HCT116 (cell line): Measurements from ENCODE around the gene KRT7. TPM values are rescaled to one million over a fixed set of nuclear protein-coding genes. Genes with fewer than 3 reads are reported as not detected.
A peak's percentile ranks its signal among the peaks of the same experiment; 100 is the strongest.

Experiments
- ATAC-seq: fragments of 200-7000 bp; cut with Tn5 transposase; 2 replicates; pipeline ENCODE4 v1.9.1; 2020; ENCODE audit warnings: mild to moderate bottlenecking, moderate library complexity
- BruUV-seq: library from RNA; stranded (reverse); fragments of 400-500 nt; replicated peaks from 2 replicates; lab custom pipeline; 2021; lab: Mats Ljungman, UMichigan
- CTCF ChIA-PET: fragments of 300-600 bp; sonication (Branson Sonifier 250); formaldehyde crosslinking; loops from one replicate; lab custom pipeline; 2021; ENCODE audit warnings: antibody characterized with exemption; lab: Charles Lee
- POLR2A ChIA-PET: fragments of 300-600, 350-600 bp; sonication (Branson Sonifier 250); formaldehyde crosslinking; loops from one replicate; lab custom pipeline; 2021; ENCODE audit warnings: antibody characterized with exemption; lab: Charles Lee
- RAD21 ChIA-PET, 2 experiments: fragments of 300-600 bp; sonication (Branson Sonifier 250); formaldehyde crosslinking; loops; one replicate each; lab custom pipeline; 2023; ENCODE audit warnings: low total read pairs in 2 of 2; ENCODE audit not compliant: uncharacterized antibody in 2 of 2, unreplicated experiment in 2 of 2, low non-redundant PET in 1 of 2; lab: Charles Lee
- DNase-seq: peaks from one replicate; pipeline ENCODE4 v3.0.0-alpha.2; 2010; ENCODE audit warnings: low read depth, low spot score
- H2AFZ ChIP-seq: fragments of 200-600 bp; shearing (Covaris generic), sonication (generic); 2 replicates; pipeline ENCODE4 v1.6.1; 2017; ENCODE audit warnings: low read depth, mixed run types, mixed read lengths, antibody characterized with exemption, low read length; ENCODE audit not compliant: poor library complexity, severe bottlenecking
- H3K27ac ChIP-seq: 2 replicates; pipeline ENCODE4 v1.5.1; 2012; ENCODE audit warnings: low read depth, low read length
- H3K27me3 ChIP-seq: fragments of 200-600 bp; sonication (generic); 2 replicates; pipeline ENCODE4 v1.6.1; 2016; ENCODE audit warnings: mixed run types, low read length, mixed read lengths; ENCODE audit not compliant: insufficient read depth
- H3K36me3 ChIP-seq, 2 experiments: fragments of 200-500 bp in 1 of 2; fragments of 200-600 bp in 1 of 2; sonication (Bioruptor generic) in 1 of 2; sonication (generic) in 1 of 2; 2 replicates each; pipeline versions ENCODE4 v1.5.1 to v1.6.1; 2014 to 2016; ENCODE audit warnings: low read length in 2 of 2, inconsistent platforms in 1 of 2, mixed read lengths in 1 of 2, mixed run types in 1 of 2; ENCODE audit not compliant: insufficient read depth in 2 of 2, control insufficient read depth in 1 of 2
- H3K4me1 ChIP-seq, 2 experiments: fragments of 200-600 bp in 1 of 2; sonication (generic) in 1 of 2; 2 replicates each; pipeline versions ENCODE4 v1.5.1 to v1.6.1; 2012 to 2017; ENCODE audit warnings: low read length in 2 of 2, inconsistent platforms in 1 of 2, mild to moderate bottlenecking in 1 of 2, mixed read lengths in 1 of 2, mixed run types in 1 of 2, moderate library complexity in 1 of 2; ENCODE audit not compliant: insufficient read depth in 2 of 2, control insufficient read depth in 1 of 2
- H3K4me2 ChIP-seq: fragments of 200-600 bp; sonication (generic); 2 replicates; pipeline ENCODE4 v1.6.1; 2017; ENCODE audit warnings: mixed run types, low read length, mixed read lengths
- H3K4me3 ChIP-seq, 2 experiments: fragments of 200-600 bp in 1 of 2; sonication (generic) in 1 of 2; replicated peaks in 1 of 2; 2 replicates each; pipeline ENCODE4 v1.5.1; 2011 to 2016; ENCODE audit warnings: low read length in 2 of 2, control low read depth in 1 of 2, low read depth in 1 of 2, mild to moderate bottlenecking in 1 of 2, mixed read lengths in 1 of 2, mixed run types in 1 of 2
- H3K79me2 ChIP-seq: fragments of 200-600 bp; sonication (generic); 2 replicates; pipeline ENCODE4 v1.6.1; 2017; ENCODE audit warnings: mild to moderate bottlenecking, mixed run types, low read length, moderate library complexity, mixed read lengths; ENCODE audit not compliant: insufficient read depth
- H3K9ac ChIP-seq: fragments of 200-600 bp; sonication (generic); 2 replicates; pipeline ENCODE4 v1.6.1; 2016; ENCODE audit warnings: low read length, mixed read lengths
- H3K9me2 ChIP-seq: fragments of 200-600 bp; sonication (generic), shearing (Covaris generic); 2 replicates; pipeline ENCODE4 v1.6.1; 2017; ENCODE audit warnings: mixed run types, mild to moderate bottlenecking, moderate library complexity; ENCODE audit not compliant: insufficient read depth
- H3K9me3 ChIP-seq, 2 experiments: fragments of 200-500 bp in 1 of 2; fragments of 200-600 bp in 1 of 2; sonication (Bioruptor generic) in 1 of 2; sonication (generic) in 1 of 2; 2 replicates each; pipeline ENCODE4 v1.6.1; 2014 to 2017; ENCODE audit warnings: low read length in 2 of 2, mixed read lengths in 2 of 2, inconsistent platforms in 1 of 2, low read depth in 1 of 2, mild to moderate bottlenecking in 1 of 2, mixed run types in 1 of 2, moderate library complexity in 1 of 2; ENCODE audit not compliant: control insufficient read depth in 1 of 2, insufficient read depth in 1 of 2
- H4K20me1 ChIP-seq: fragments of 200-600 bp; sonication (generic), shearing (Covaris generic); 2 replicates; pipeline ENCODE4 v1.6.1; 2017; ENCODE audit warnings: mixed run types, mild to moderate bottlenecking, moderate library complexity; ENCODE audit not compliant: insufficient read depth
- ATF3 ChIP-seq: IDR thresholded peaks from 2 replicates; pipeline ENCODE4 v1.6.1; 2012
- CBX3 ChIP-seq: IDR thresholded peaks from 2 replicates; pipeline ENCODE4 v1.6.1; 2012; ENCODE audit warnings: low read depth
- CEBPB ChIP-seq: IDR thresholded peaks from 2 replicates; pipeline ENCODE4 v1.6.1; 2012; ENCODE audit warnings: low read depth
- EZH2 ChIP-seq: fragments of 200-600 bp; sonication (generic); IDR thresholded peaks from 2 replicates; pipeline ENCODE4 v1.6.1; 2017; ENCODE audit warnings: antibody characterized with exemption, mixed run types
- EZH2phosphoT487 ChIP-seq: fragments of 200-600 bp; IDR thresholded peaks from 2 replicates; pipeline ENCODE4 v1.6.1; 2018; ENCODE audit warnings: antibody characterized with exemption, borderline replicate concordance
- FOSL1 ChIP-seq: IDR thresholded peaks from 2 replicates; pipeline ENCODE4 v1.6.1; 2012; ENCODE audit warnings: low read depth
- POLR2A ChIP-seq: IDR thresholded peaks from 2 replicates; pipeline ENCODE4 v1.7.0; 2011; ENCODE audit warnings: borderline replicate concordance; ENCODE audit not compliant: insufficient read depth, insufficient read length; ENCODE audit errors: extremely low read depth
- POLR2AphosphoS5 ChIP-seq: IDR thresholded peaks from 2 replicates; pipeline ENCODE4 v1.6.1; 2011; ENCODE audit warnings: mild to moderate bottlenecking, low read depth, low read length, moderate library complexity
- RAD21 ChIP-seq: IDR thresholded peaks from 2 replicates; pipeline ENCODE4 v1.6.1; 2012; ENCODE audit warnings: low read depth, mild to moderate bottlenecking
- SIN3A ChIP-seq: IDR thresholded peaks from 2 replicates; pipeline ENCODE4 v1.6.1; 2012; ENCODE audit warnings: low read depth
- SP1 ChIP-seq: IDR thresholded peaks from 2 replicates; pipeline ENCODE4 v1.6.1; 2012; ENCODE audit warnings: low read depth
- SRF ChIP-seq: IDR thresholded peaks from 2 replicates; pipeline ENCODE4 v1.6.1; 2012; ENCODE audit warnings: low read depth
- TCF7L2 ChIP-seq: IDR thresholded peaks from 2 replicates; pipeline ENCODE4 v1.7.0; 2011; ENCODE audit warnings: borderline replicate concordance, inconsistent platforms; ENCODE audit not compliant: insufficient read depth, insufficient read length; ENCODE audit errors: extremely low read depth
- YY1 ChIP-seq: IDR thresholded peaks from 2 replicates; pipeline ENCODE4 v1.6.1; 2011; ENCODE audit warnings: low read length, low read depth, moderate library complexity, mild to moderate bottlenecking; ENCODE audit not compliant: insufficient replicate concordance; ENCODE audit errors: extremely low read depth
- ZFX ChIP-seq: fragments of 450-650 bp; IDR thresholded peaks from 2 replicates; pipeline ENCODE4 v1.6.1; 2017
- ZNF274 ChIP-seq: fragments of 200-500 bp; sonication (Bioruptor generic); IDR thresholded peaks from 2 replicates; pipeline ENCODE4 v1.6.1; 2014; ENCODE audit warnings: mild to moderate bottlenecking, low read depth, low read length, inconsistent platforms
- intact Hi-C: fragments of 100-400 bp; cut with micrococcal nuclease; formaldehyde crosslinking; loops from 2 replicates; pipeline ENCODE4 v1.10.0; 2022
- total RNA-seq: library from RNA; stranded (reverse); gene quantifications from one replicate; pipeline ENCODE4 v1.2.1, GENCODE V29; 2021; ENCODE audit not compliant: unreplicated experiment
- TF ChIP-seq, protein P1 (sequence below): IDR thresholded peaks from 2 replicates; pipeline ENCODE4 v1.6.1; 2011; ENCODE audit warnings: mild to moderate bottlenecking, low read length, moderate library complexity; ENCODE audit not compliant: insufficient replicate concordance; ENCODE audit errors: extremely low read depth
- TF ChIP-seq, protein P2 (sequence below): IDR thresholded peaks from 2 replicates; pipeline ENCODE4 v1.6.1; 2012; ENCODE audit warnings: low read depth
- TF ChIP-seq, protein P3 (sequence below): IDR thresholded peaks from 2 replicates; pipeline ENCODE4 v1.6.1; 2012

Gene KRT7
- total RNA-seq, 1 experiment from 2014 or later, result 72.6 TPM

DNA sequence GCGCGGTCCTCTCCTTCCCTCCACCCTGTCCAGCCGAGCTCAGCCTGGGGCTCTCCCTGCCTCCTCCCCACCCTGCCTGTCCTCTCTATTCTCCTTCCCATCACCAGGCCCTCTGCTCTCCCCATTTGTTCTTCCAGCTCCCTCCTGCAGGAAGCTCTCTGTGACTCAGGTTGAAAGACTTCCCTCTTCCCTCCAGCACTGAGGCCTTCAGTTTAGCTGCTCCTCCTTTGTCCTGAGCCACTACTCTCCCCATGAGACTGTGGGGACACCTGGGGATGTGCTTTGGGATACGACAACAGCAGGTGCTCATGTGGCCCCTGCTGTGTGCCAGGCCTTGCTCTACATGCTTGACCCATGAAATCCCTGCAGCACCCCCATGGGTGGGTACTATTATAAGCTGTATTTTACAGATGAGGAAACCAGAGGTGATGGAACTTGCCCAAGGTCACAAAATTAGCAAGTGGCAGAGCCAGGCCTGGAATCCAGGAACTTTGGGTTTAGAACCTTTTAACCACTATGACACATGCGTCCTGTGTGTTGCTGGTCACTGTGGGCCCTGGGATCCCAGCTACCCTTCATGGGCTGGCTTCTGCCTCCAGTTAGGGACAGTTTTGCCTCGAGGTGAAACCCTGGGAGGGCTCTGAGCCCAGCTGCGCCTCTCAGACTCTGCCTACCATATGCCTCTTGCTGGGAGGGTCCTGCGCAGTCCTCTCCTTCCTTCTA, 46.8 kb upstream of the KRT7 start:
- Histone ChIP-seq H3K4me3 (no peak overlapping the region), H3K9me2 (no peaks in the 10 kb centered on the region), H3K36me3 (no peaks in the 10 kb centered on the region), H4K20me1 (no peaks in the 10 kb centered on the region), H3K9me3 (no peaks in the 10 kb centered on the region), H3K27me3 (no peaks in the 10 kb centered on the region; the same call in 1 of the 2 replicates), H2AFZ (no peak overlapping the region), H3K4me2 (peak overlapping the region; percentile 49), H3K79me2 (no peaks in the 10 kb centered on the region), H3K4me1 (peaks cover 53 to 96% of the 10 kb centered on the region in 2 experiments), H3K27ac (no peak overlapping the region), H3K9ac (peak overlapping the region; percentile 38)
- ChIA-PET RAD21 (no interaction called here), POLR2A (interaction anchor here (0.9 to 1.7 kb wide), 3 partner anchors 17 to 39 kb away, joined by 3 to 4 read pairs (median 3); no protein-coding TSS in a partner anchor), CTCF (interaction anchor here (1.6 to 1.7 kb wide), 3 partner anchors 11 to 36 kb away, joined by 3 to 7 read pairs (median 4); no protein-coding TSS in a partner anchor)
- DNase-seq, result no peak
- intact Hi-C loops, result no loop called here
- TF ChIP-seq POLR2A (no peak), RAD21 (no peak), SP1 (no peak), EZH2phosphoT487 (no peak), EZH2 (no peak), SIN3A (no peak), CBX3 (no peak), SRF (no peak), ZNF274 (no peak), TCF7L2 (no peak), FOSL1 (no peak), POLR2AphosphoS5 (no peak), ZFX (no peak), CEBPB (no peak), ATF3 (no peak), YY1 (no peak)
- TF ChIP-seq, protein P1, sequence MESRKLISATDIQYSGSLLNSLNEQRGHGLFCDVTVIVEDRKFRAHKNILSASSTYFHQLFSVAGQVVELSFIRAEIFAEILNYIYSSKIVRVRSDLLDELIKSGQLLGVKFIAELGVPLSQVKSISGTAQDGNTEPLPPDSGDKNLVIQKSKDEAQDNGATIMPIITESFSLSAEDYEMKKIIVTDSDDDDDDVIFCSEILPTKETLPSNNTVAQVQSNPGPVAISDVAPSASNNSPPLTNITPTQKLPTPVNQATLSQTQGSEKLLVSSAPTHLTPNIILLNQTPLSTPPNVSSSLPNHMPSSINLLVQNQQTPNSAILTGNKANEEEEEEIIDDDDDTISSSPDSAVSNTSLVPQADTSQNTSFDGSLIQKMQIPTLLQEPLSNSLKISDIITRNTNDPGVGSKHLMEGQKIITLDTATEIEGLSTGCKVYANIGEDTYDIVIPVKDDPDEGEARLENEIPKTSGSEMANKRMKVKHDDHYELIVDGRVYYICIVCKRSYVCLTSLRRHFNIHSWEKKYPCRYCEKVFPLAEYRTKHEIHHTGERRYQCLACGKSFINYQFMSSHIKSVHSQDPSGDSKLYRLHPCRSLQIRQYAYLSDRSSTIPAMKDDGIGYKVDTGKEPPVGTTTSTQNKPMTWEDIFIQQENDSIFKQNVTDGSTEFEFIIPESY, result no peak
- TF ChIP-seq, protein P2, sequence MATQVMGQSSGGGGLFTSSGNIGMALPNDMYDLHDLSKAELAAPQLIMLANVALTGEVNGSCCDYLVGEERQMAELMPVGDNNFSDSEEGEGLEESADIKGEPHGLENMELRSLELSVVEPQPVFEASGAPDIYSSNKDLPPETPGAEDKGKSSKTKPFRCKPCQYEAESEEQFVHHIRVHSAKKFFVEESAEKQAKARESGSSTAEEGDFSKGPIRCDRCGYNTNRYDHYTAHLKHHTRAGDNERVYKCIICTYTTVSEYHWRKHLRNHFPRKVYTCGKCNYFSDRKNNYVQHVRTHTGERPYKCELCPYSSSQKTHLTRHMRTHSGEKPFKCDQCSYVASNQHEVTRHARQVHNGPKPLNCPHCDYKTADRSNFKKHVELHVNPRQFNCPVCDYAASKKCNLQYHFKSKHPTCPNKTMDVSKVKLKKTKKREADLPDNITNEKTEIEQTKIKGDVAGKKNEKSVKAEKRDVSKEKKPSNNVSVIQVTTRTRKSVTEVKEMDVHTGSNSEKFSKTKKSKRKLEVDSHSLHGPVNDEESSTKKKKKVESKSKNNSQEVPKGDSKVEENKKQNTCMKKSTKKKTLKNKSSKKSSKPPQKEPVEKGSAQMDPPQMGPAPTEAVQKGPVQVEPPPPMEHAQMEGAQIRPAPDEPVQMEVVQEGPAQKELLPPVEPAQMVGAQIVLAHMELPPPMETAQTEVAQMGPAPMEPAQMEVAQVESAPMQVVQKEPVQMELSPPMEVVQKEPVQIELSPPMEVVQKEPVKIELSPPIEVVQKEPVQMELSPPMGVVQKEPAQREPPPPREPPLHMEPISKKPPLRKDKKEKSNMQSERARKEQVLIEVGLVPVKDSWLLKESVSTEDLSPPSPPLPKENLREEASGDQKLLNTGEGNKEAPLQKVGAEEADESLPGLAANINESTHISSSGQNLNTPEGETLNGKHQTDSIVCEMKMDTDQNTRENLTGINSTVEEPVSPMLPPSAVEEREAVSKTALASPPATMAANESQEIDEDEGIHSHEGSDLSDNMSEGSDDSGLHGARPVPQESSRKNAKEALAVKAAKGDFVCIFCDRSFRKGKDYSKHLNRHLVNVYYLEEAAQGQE, result no peak
- TF ChIP-seq, protein P3, sequence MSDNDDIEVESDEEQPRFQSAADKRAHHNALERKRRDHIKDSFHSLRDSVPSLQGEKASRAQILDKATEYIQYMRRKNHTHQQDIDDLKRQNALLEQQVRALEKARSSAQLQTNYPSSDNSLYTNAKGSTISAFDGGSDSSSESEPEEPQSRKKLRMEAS, result no peak
- peak; percentile 33; the same call in 1 of the 2 replicates for ATAC-seq
- BruUV-seq, result no TSS peak
